Uterus (tissue), 4 donors: ENCODE measurements around the gene TTLL7. TPM values are rescaled to one million over a fixed set of nuclear protein-coding genes. Genes with fewer than 3 reads are reported as not detected.

Source experiments
- DNase-seq, 2 donors: peaks; one replicate each; pipeline ENCODE4 v3.0.0-alpha.2; 2019 to 2020
- H3K27ac ChIP-seq, 2 donors: fragments of 200-600 bp; sonication (generic); 1 replicate in 1 of 2; 2 replicates in 1 of 2; pipeline ENCODE4 v1.5.1; 2016 to 2018
- H3K27me3 ChIP-seq, 2 donors: fragments of 200-600 bp; sonication (generic); one replicate each; pipeline ENCODE4 v1.5.1; 2018 to 2019; ENCODE audit warnings: control low read depth in 1 of 2
- H3K36me3 ChIP-seq, 2 donors: fragments of 200-600 bp; sonication (generic); one replicate each; pipeline ENCODE4 v1.5.1; 2019; ENCODE audit warnings: control low read depth in 1 of 2
- H3K4me1 ChIP-seq, 2 donors: fragments of 200-600 bp; sonication (generic); one replicate each; pipeline ENCODE4 v1.5.1; 2018 to 2019; ENCODE audit warnings: control low read depth in 1 of 2
- H3K4me3 ChIP-seq, 2 donors: fragments of 200-600 bp; sonication (generic); 1 replicate in 1 of 2; 2 replicates in 1 of 2; pipeline ENCODE4 v1.5.1; 2018 to 2019; ENCODE audit warnings: mild to moderate bottlenecking in 1 of 2
- H3K9me3 ChIP-seq, 2 donors: fragments of 200-600 bp; sonication (generic); one replicate each; pipeline ENCODE4 v1.5.1; 2019; ENCODE audit warnings: control low read depth in 1 of 2
- CTCF ChIP-seq, 4 experiments: fragments of 200-600 bp in 2 of 4; fragments of 450-650 bp in 2 of 4; sonication (generic) in 2 of 4; IDR thresholded peaks; one replicate each; pipeline ENCODE4 v1.5.1; 2016 to 2019; ENCODE audit warnings: antibody characterized with exemption in 4 of 4, mild to moderate bottlenecking in 2 of 4, moderate library complexity in 1 of 4
- POLR2A ChIP-seq, 2 donors: fragments of 450-650 bp; IDR thresholded peaks; one replicate each; pipeline ENCODE4 v1.6.1; 2016; ENCODE audit warnings: antibody characterized with exemption in 2 of 2, mild to moderate bottlenecking in 1 of 2, moderate library complexity in 1 of 2
- intact Hi-C: fragments of 100-400 bp; cut with DNase I; formaldehyde crosslinking; loops from one replicate; pipeline ENCODE4 v1.15.1; 2023; ENCODE audit warnings: low total_unique reads
- total RNA-seq, 4 donors: library from RNA; depleted of rRNA in 3 of 4; stranded (reverse); fragments of >200 nt in 3 of 4; gene quantifications; one replicate each; pipeline versions ENCODE4 v1.1.0 to v1.2.4, GENCODE V29; 2014 to 2023
- donor health status: DM: yes; HTN: yes; CAD: no.

TTLL7 gene
- total RNA-seq, 4 donors from 2014 or later: 16.2 to 61.0 (median 34.1) TPM

- H3K36me3 ChIP-seq: no peaks in the 10 kb centered on the region
- DNase-seq: no peak
- intact Hi-C loops: no loop called here
- H3K27ac ChIP-seq: no peak overlapping the region
- no peaks in the 10 kb centered on the region for H3K9me3 ChIP-seq
- H3K4me3 ChIP-seq: no peak overlapping the region
- TF ChIP-seq CTCF (IDR thresholded peaks at IDR 0.05) (no peak), POLR2A (IDR thresholded peaks at IDR 0.05) (no peak)
- no peaks in the 10 kb centered on the region for H3K4me1 ChIP-seq
- H3K27me3 ChIP-seq: no peaks in the 10 kb centered on the region
These were observed 160.4 kb downstream of the TTLL7 start for GRCh38 chr1:83838573-83838972.

GRCh38 chr1:83836543-83836942 lies 162.4 kb downstream of the TTLL7 start:
- TF ChIP-seq POLR2A (IDR thresholded peaks at IDR 0.05) (no peak), CTCF (IDR thresholded peaks at IDR 0.05) (no peak)
- DNase-seq: no peak
- H3K27me3 ChIP-seq: no peaks in the 10 kb centered on the region
- no peaks in the 10 kb centered on the region for H3K9me3 ChIP-seq
- no peaks in the 10 kb centered on the region for H3K4me1 ChIP-seq
- intact Hi-C loops: no loop called here
- H3K27ac ChIP-seq: no peak overlapping the region
- no peak overlapping the region for H3K4me3 ChIP-seq
- no peaks in the 10 kb centered on the region for H3K36me3 ChIP-seq

GRCh38 chr1:83834621-83835264 lies 164.2 kb downstream of the TTLL7 start:
- intact Hi-C loops: no loop called here
- H3K4me1 ChIP-seq: no peaks in the 10 kb centered on the region
- no peaks in the 10 kb centered on the region for H3K9me3 ChIP-seq
- no peak overlapping the region for H3K4me3 ChIP-seq
- TF ChIP-seq POLR2A (IDR thresholded peaks at IDR 0.05) (no peak), CTCF (IDR thresholded peaks at IDR 0.05) (no peak)
- no peak for DNase-seq
- no peak overlapping the region for H3K27ac ChIP-seq
- no peaks in the 10 kb centered on the region for H3K36me3 ChIP-seq
- H3K27me3 ChIP-seq: no peaks in the 10 kb centered on the region

GRCh38 chr1:83832194-83832593 lies 166.7 kb downstream of the TTLL7 start:
- Histone ChIP-seq H3K4me3 (no peak overlapping the region), H3K27ac (no peak overlapping the region), H3K36me3 (no peaks in the 10 kb centered on the region), H3K9me3 (no peaks in the 10 kb centered on the region), H3K27me3 (no peaks in the 10 kb centered on the region), H3K4me1 (no peaks in the 10 kb centered on the region)
- intact Hi-C loops: no loop called here
- TF ChIP-seq CTCF (IDR thresholded peaks at IDR 0.05): no peak
- TF ChIP-seq POLR2A (IDR thresholded peaks at IDR 0.05): no peak
- DNase-seq: no peak

GRCh38 chr1:83829106-83829505 lies 169.8 kb downstream of the TTLL7 start:
- Histone ChIP-seq H3K9me3 (no peaks in the 10 kb centered on the region), H3K27me3 (no peaks in the 10 kb centered on the region), H3K36me3 (no peaks in the 10 kb centered on the region), H3K4me1 (no peaks in the 10 kb centered on the region), H3K27ac (no peak overlapping the region), H3K4me3 (no peak overlapping the region)
- DNase-seq: no peak
- intact Hi-C loops: no loop called here
- TF ChIP-seq CTCF (IDR thresholded peaks at IDR 0.05): no peak
- TF ChIP-seq POLR2A (IDR thresholded peaks at IDR 0.05): no peak
